Heart left ventricle (tissue), 16 donors: Measurements from ENCODE around the gene KCNH8. TPM values are rescaled to one million over a fixed set of nuclear protein-coding genes. Genes with fewer than 3 reads are reported as not detected.

Source experiments
- ATAC-seq, 4 donors: fragments of 200-7000 bp; cut with Tn5 transposase; one replicate each; pipeline ENCODE4 v1.9.1; 2020 to 2022; ENCODE audit warnings: moderate library complexity in 4 of 4, mild to moderate bottlenecking in 3 of 4, moderate number of reproducible peaks in 1 of 4
- DNase-seq, 5 donors: peaks; one replicate each; pipeline ENCODE4 v3.0.0-alpha.2; 2020
- H3K27ac ChIP-seq, 12 donors: fragments of 200-600 bp; sonication (generic) in 4 of 12; one replicate each; pipeline versions ENCODE4 v1.5.0 to v1.8.0; 2016 to 2022; ENCODE audit warnings: mild to moderate bottlenecking in 2 of 12
- H3K27me3 ChIP-seq, 9 donors: fragments of 200-600 bp; sonication (generic) in 2 of 9; one replicate each; pipeline versions ENCODE4 v1.5.1 to v1.8.0; 2016 to 2022; ENCODE audit warnings: mild to moderate bottlenecking in 3 of 9
- H3K36me3 ChIP-seq, 9 donors: fragments of 200-600 bp; sonication (generic) in 2 of 9; one replicate each; pipeline versions ENCODE4 v1.5.0 to v1.8.0; 2018 to 2022; ENCODE audit warnings: mild to moderate bottlenecking in 2 of 9
- H3K4me1 ChIP-seq, 12 donors: fragments of 200-600 bp; sonication (generic) in 4 of 12; one replicate each; pipeline versions ENCODE4 v1.5.0 to v1.8.0; 2016 to 2022; ENCODE audit warnings: mild to moderate bottlenecking in 3 of 12
- H3K4me3 ChIP-seq, 12 donors: fragments of 200-600 bp; sonication (generic) in 4 of 12; one replicate each; pipeline versions ENCODE4 v1.5.0 to v1.8.0; 2017 to 2022; ENCODE audit warnings: mild to moderate bottlenecking in 9 of 12, moderate library complexity in 4 of 12
- H3K9me3 ChIP-seq, 12 donors: fragments of 200-600 bp; sonication (generic) in 4 of 12; one replicate each; pipeline versions ENCODE4 v1.5.0 to v1.8.0; 2016 to 2022; ENCODE audit warnings: mild to moderate bottlenecking in 1 of 12
- CTCF ChIP-seq, 12 donors: fragments of 200-600 bp; sonication (generic) in 4 of 12; IDR thresholded peaks; one replicate each; pipeline versions ENCODE4 v1.5.0 to v1.8.0; 2018 to 2022; ENCODE audit warnings: antibody characterized with exemption in 12 of 12, mild to moderate bottlenecking in 5 of 12
- POLR2A ChIP-seq, 2 donors: fragments of 450-650 bp; IDR thresholded peaks; one replicate each; pipeline ENCODE4 v1.6.1; 2017; ENCODE audit warnings: antibody characterized with exemption in 2 of 2, mild to moderate bottlenecking in 2 of 2, moderate library complexity in 2 of 2
- WGBS, 4 donors: extraction: QIAGEN DNeasy Blood & Tissue Kit in 2 of 4; methylation state at CpG; one replicate each; pipeline versions ENCODE4 v1.1.5 to v1.1.7; 2013 to 2018; 5-methylcytosine and 5-hydroxymethylcytosine counted together
- intact Hi-C, 10 donors: fragments of 100-400 bp; cut with DNase I; formaldehyde crosslinking; loops; one replicate each; pipeline versions ENCODE4 v1.11.1 to v1.14.2; 2022
- polyA plus RNA-seq, 2 donors: library from polyadenylated mRNA; stranded (reverse); fragments of 200-250 nt; gene quantifications; one replicate each; pipeline ENCODE4 v1.2.3, GENCODE V29; 2013
- total RNA-seq, 9 donors: library from RNA; depleted of rRNA in 2 of 9; stranded (reverse); fragments of >200 nt in 2 of 9; fragmentation: NEBNext Ultra II Directional in 3 of 9; extraction: Animal tissue kit (Norgen Biotek cat#: 25700) in 3 of 9; gene quantifications; one replicate each; pipeline versions ENCODE4 v1.1.0 to v1.2.4, GENCODE V29; 2016 to 2023
- donor health status: ischemic (EF 13 %, LVEDD 7.1; RV severe dilation, severe dysfunction).
- donor health status: healthy with polysubstance abuse.
- donor health status: DM: no; HTN: yes; CAD: no.
- donor health status: DM: no; HTN: no; CAD: no.
- donor health status: ischemic (EF 25% LVEDD 6.9; RV normal size, moderate dysfunction).
- donor health status: ischemic (EF 25% LVEDD 5.7; RV mildly dilated, moderate dysfunction).
- donor health status: healthy.
- donor health status: DM: yes; HTN: yes; CAD: no.
- donor health status: ischemic (EF 35%, LVEDD 5.7; RV mildly dilated, moderate dysfunction).
- donor health status: nonischemic (EF 11% LVEDD 7.7; RV severe dilation, severe dysfunction).
- donor health status: DM: yes; HTN: yes; CAD: no.
- donor health status: PGD.
- donor health status: ischemic (EF 29% LVEDD 5.4; RV normal size, mild dysfunction).
- donor health status: nonischemic (EF 23%, LVEDD 6.1; RV moderate dilation, normal function).

Gene KCNH8
- total and polyA plus RNA-seq, 11 donors, result 0.04 to 0.20 (median 0.07) TPM; not detected in 7

- no peaks in the 10 kb centered on the region for H3K27me3 ChIP-seq
- no peak overlapping the region for H3K27ac ChIP-seq
- 63 to 68% (median 65%) methylated on average over 6 of the region's 6 CpGs for WGBS, 4 donors
- DNase-seq, result no peak
- TF ChIP-seq POLR2A (IDR thresholded peaks at IDR 0.05), result no peak
- peak in 1 of 12 donors; percentile 8 for TF ChIP-seq CTCF (IDR thresholded peaks at IDR 0.05)
- intact Hi-C loops, result no loop called here
- H3K4me1 ChIP-seq, result peaks cover 0 to 12% (median 0%) of the 10 kb centered on the region in 12 donors
- H3K9me3 ChIP-seq, result no peaks in the 10 kb centered on the region
- H3K36me3 ChIP-seq, result no peaks in the 10 kb centered on the region
- H3K4me3 ChIP-seq, result no peak overlapping the region
- no peak for ATAC-seq
Observed at GRCh38 chr3:19213603-19214220, 65.4 kb downstream of the KCNH8 start.

- no peaks in the 10 kb centered on the region for H3K36me3 ChIP-seq
- H3K4me3 ChIP-seq, result no peak overlapping the region
- no peaks in the 10 kb centered on the region for H3K27me3 ChIP-seq
- no peaks in the 10 kb centered on the region for H3K9me3 ChIP-seq
- no peak for DNase-seq
- peaks cover 0 to 12% (median 0%) of the 10 kb centered on the region in 12 donors for H3K4me1 ChIP-seq
- 55 to 66% (median 65%) methylated on average over 2 of the region's 2 CpGs for WGBS, 4 donors
- no peak for ATAC-seq
- no peak overlapping the region for H3K27ac ChIP-seq
- intact Hi-C loops, result no loop called here
- TF ChIP-seq POLR2A (IDR thresholded peaks at IDR 0.05), result no peak
- TF ChIP-seq CTCF (IDR thresholded peaks at IDR 0.05), result no peak
Observed at GRCh38 chr3:19215427-19215826, 67.1 kb downstream of the KCNH8 start.

GRCh38 chr3:19216669-19217337, 68.5 kb downstream of the KCNH8 start:
- Histone ChIP-seq H3K36me3 (no peaks in the 10 kb centered on the region), H3K4me3 (no peak overlapping the region), H3K4me1 (peaks cover 0 to 12% (median 0%) of the 10 kb centered on the region in 12 donors), H3K27me3 (no peaks in the 10 kb centered on the region), H3K27ac (no peak overlapping the region), H3K9me3 (no peaks in the 10 kb centered on the region)
- ATAC-seq (no peak), DNase-seq (peak in 3 of 5 donors; percentile 20 to 28 (median 22))
- 58 to 67% (median 63%) methylated on average over 6 of the region's 6 CpGs for WGBS, 4 donors
- TF ChIP-seq CTCF (IDR thresholded peaks at IDR 0.05), result no peak
- intact Hi-C loops, result no loop called here

GRCh38 chr3:19220311-19220710, 72.0 kb downstream of the KCNH8 start:
- H3K36me3 ChIP-seq, result no peaks in the 10 kb centered on the region
- TF ChIP-seq CTCF (IDR thresholded peaks at IDR 0.05) (no peak), POLR2A (IDR thresholded peaks at IDR 0.05) (no peak)
- no peaks in the 10 kb centered on the region for H3K9me3 ChIP-seq
- 36 to 50% (median 42%) methylated on average over 1 of the region's 1 CpG for WGBS, 4 donors
- intact Hi-C loops, result no loop called here
- DNase-seq (no peak), ATAC-seq (no peak)
- H3K4me3 ChIP-seq, result no peak overlapping the region
- no peaks in the 10 kb centered on the region for H3K27me3 ChIP-seq
- no peak overlapping the region for H3K27ac ChIP-seq
- H3K4me1 ChIP-seq, result peaks cover 0 to 12% (median 0%) of the 10 kb centered on the region in 12 donors
